ENCODE measurements around the gene PCGF3.

DNA sequence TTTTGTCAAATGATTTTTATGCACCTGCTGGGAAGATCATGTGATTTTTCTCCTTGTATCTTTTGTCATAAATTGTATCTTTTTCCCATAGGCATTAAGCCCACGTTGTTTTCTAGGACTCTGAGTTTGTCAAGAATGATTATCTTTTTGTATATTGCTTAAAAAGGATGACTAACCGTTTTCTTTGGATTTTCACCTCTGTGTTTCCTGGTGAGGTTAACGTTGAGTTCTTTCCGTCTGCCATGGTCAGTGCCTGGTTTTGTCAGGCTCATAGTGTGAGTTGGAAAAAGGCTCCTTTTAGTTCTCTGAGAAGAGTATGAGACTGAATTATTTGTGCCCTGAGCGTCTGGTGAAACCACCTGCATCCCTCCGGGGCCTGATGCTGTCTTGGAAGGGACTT is 21.9 kb downstream of the PCGF3 start:
- TF ChIP-seq CTCF (conservative IDR thresholded peaks at IDR 0.05; ENCODE audit: low read depth, low read length) (no peak), EZH2 (IDR thresholded peaks at IDR 0.05; ENCODE audit: low read length, unreplicated experiment) (no peak), EZH2phosphoT487 (IDR thresholded peaks at IDR 0.05; ENCODE audit: borderline replicate concordance, low read length) (no peak)
